ENCODE data around the gene GNG4. TPM values are rescaled to one million over a fixed set of nuclear protein-coding genes. Genes with fewer than 3 reads are reported as not detected.

GNG4 gene
- total RNA-seq = not detected

DNA sequence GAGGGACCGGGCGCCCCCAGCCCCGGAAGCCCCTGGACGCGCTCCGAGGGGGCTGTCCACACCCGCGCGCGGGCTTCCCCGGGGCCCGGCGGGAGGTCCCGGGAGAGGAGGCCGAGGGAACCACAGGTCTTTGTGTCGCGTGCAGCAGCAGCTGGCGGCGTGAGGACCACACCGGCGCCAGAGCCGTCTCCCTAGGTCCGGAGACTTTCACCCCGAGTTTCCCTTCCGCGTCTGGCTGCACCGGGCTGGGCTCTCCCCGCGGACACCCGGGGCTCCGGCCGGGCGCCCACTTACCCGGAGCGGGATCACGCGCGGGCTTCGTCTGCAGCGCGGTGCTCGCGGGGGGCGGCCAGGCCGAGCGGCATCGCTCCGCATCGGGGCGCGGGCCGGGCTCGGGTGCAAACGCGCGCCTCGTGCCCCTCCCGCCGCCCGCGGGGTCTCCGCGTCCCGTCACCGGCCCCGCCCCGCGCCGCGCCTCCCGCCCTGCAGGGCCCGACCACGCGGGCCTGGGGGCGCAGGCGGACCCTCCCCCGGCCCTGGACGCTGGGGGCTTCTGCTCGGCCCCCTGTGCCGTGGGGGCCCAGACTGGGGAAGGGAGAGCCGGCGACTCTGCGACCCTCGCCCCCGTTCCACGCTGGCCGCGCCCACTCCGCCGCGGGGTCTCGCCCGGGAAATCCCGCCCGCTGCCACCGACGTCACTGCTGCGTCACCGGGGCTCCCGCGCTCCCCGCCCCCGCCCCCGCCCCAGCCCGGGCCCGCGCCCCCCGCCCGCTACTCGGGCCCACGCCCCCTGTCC, at the start of gene GNG4:
Gene GNG4 (minus strand): TSS at position 417 of the 796 bp plus-strand sequence. CDS start 65,946 bp downstream, outside the sequence.
- TF ChIP-seq, protein P1, sequence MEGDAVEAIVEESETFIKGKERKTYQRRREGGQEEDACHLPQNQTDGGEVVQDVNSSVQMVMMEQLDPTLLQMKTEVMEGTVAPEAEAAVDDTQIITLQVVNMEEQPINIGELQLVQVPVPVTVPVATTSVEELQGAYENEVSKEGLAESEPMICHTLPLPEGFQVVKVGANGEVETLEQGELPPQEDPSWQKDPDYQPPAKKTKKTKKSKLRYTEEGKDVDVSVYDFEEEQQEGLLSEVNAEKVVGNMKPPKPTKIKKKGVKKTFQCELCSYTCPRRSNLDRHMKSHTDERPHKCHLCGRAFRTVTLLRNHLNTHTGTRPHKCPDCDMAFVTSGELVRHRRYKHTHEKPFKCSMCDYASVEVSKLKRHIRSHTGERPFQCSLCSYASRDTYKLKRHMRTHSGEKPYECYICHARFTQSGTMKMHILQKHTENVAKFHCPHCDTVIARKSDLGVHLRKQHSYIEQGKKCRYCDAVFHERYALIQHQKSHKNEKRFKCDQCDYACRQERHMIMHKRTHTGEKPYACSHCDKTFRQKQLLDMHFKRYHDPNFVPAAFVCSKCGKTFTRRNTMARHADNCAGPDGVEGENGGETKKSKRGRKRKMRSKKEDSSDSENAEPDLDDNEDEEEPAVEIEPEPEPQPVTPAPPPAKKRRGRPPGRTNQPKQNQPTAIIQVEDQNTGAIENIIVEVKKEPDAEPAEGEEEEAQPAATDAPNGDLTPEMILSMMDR (IDR thresholded peaks at IDR 0.05) = no peak
- H3K36me3 ChIP-seq = no peaks in the 10 kb centered on the region
- DNase-seq (ENCODE audit: low spot score) = peak; percentile 56
- no peak within 1 kb of the TSS for H3K27ac ChIP-seq
- H3K27me3 ChIP-seq = peaks cover 25 to 26% of the 10 kb centered on the region in 2 donors
- peaks cover 0 to 25% of the 10 kb centered on the region in 2 donors for H3K4me1 ChIP-seq
- peaks cover 0 to 7% of the 10 kb centered on the region in 2 donors for H3K9me3 ChIP-seq
- H3K4me3 ChIP-seq = peak within 1 kb of the TSS; percentile 19 to 55

DNA sequence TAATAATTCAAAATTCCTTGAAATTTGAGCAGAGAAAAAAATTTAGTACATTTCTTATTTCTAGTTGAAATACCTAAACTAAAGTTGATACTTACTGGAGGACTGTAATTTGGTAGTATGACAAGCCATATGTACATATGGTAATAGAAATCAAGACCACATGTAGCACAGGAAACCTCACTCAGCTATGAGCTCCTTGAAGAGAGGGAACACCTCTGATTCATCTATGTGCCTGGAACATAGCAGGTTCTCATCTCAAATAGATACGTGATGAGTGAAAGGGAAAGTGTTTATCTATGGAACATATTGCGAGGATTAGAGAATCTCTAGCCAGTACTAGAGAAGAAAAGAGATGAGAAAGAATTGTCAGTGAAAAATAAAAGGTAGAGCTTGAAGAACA, 47.9 kb upstream of the GNG4 start:
- no peaks in the 10 kb centered on the region for H3K9me3 ChIP-seq
- no peak overlapping the region for H3K4me3 ChIP-seq
- no peaks in the 10 kb centered on the region for H3K27me3 ChIP-seq
- no peaks in the 10 kb centered on the region for H3K4me1 ChIP-seq
- H3K27ac ChIP-seq = no peak overlapping the region
- peaks cover 32% of the 10 kb centered on the region for H3K36me3 ChIP-seq
- TF ChIP-seq, protein P1 (IDR thresholded peaks at IDR 0.05) = no peak
- DNase-seq (ENCODE audit: low spot score) = no peak

GRCh38 chr1:235689356-235689755, 39.8 kb upstream of the GNG4 start:
- Histone ChIP-seq H3K4me3 (no peak overlapping the region), H3K4me1 (no peaks in the 10 kb centered on the region), H3K9me3 (no peaks in the 10 kb centered on the region), H3K27me3 (no peaks in the 10 kb centered on the region), H3K27ac (no peak overlapping the region), H3K36me3 (peaks cover 25% of the 10 kb centered on the region)
- TF ChIP-seq, protein P1 (IDR thresholded peaks at IDR 0.05) = no peak
- DNase-seq (ENCODE audit: low spot score) = no peak

GRCh38 chr1:235688096-235688495, 38.5 kb upstream of the GNG4 start:
- Histone ChIP-seq H3K9me3 (no peaks in the 10 kb centered on the region), H3K4me1 (no peaks in the 10 kb centered on the region), H3K27ac (no peak overlapping the region), H3K36me3 (peaks cover 24% of the 10 kb centered on the region), H3K4me3 (no peak overlapping the region), H3K27me3 (no peaks in the 10 kb centered on the region)
- TF ChIP-seq, protein P1 (IDR thresholded peaks at IDR 0.05) = no peak
- DNase-seq (ENCODE audit: low spot score) = no peak

- H3K9me3 ChIP-seq = no peaks in the 10 kb centered on the region
- H3K4me3 ChIP-seq = no peak overlapping the region
- no peak overlapping the region for H3K27ac ChIP-seq
- peaks cover 11% of the 10 kb centered on the region for H3K36me3 ChIP-seq
- TF ChIP-seq, protein P1 (IDR thresholded peaks at IDR 0.05) = no peak
- no peak for DNase-seq (ENCODE audit: low spot score)
- H3K27me3 ChIP-seq = no peaks in the 10 kb centered on the region
- no peaks in the 10 kb centered on the region for H3K4me1 ChIP-seq
Observed at GRCh38 chr1:235683653-235684052, 34.1 kb upstream of the GNG4 start.

Measured in right atrium auricular region (tissue), 2 donors.